ENCODE data around the gene JUP. TPM values are rescaled to one million over a fixed set of nuclear protein-coding genes. Genes with fewer than 3 reads are reported as not detected.

Gene JUP
- total RNA-seq, 1 experiment from 2014 or later: 131 TPM

GRCh38 chr17:41793784-41794539, 7.5 kb upstream of the JUP start:
- peak overlapping the region; percentile 96 for H3K27ac Mint-ChIP-seq (ENCODE audit: low read depth, unreplicated experiment)
- POLR2A ChIA-PET: interaction anchor here (0.7 to 24.1 kb wide), 9 partner anchors 13 to 140 kb away, joined by 3 to 599 read pairs (median 4); partner anchors contain the start of genes EIF1, FKBP10, HAP1 and JUP

GRCh38 chr17:41792845-41793783, 6.6 kb upstream of the JUP start:
- Mint-ChIP-seq H3K4me3 (ENCODE audit: unreplicated experiment) (peak overlapping the region; percentile 71), H3K27ac (ENCODE audit: low read depth, unreplicated experiment) (peak overlapping the region; percentile 96), H3K27me3 (ENCODE audit: insufficient read depth, unreplicated experiment) (no peaks in the 10 kb centered on the region), H3K4me1 (ENCODE audit: insufficient read depth, unreplicated experiment) (peaks cover 30% of the 10 kb centered on the region), H3K36me3 (ENCODE audit: insufficient read depth, unreplicated experiment) (no peaks in the 10 kb centered on the region), H3K9me3 (ENCODE audit: unreplicated experiment) (no peaks in the 10 kb centered on the region)
- TSS peak; percentile 67 for BruUV-seq (replicated peaks)
- POLR2A ChIA-PET: interaction anchor here (0.7 to 24.1 kb wide), 16 partner anchors 8 to 272 kb away, joined by 3 to 599 read pairs (median 4); partner anchors contain the start of genes EIF1, FKBP10, HAP1 and JUP
- peak; percentile 82 for DNase-seq (ENCODE audit: unreplicated experiment)
- TF ChIP-seq CTCF (IDR thresholded peaks at IDR 0.05; ENCODE audit: unreplicated experiment): no peak
- intact Hi-C loops (cut with micrococcal nuclease): no loop called here
- CTCF ChIA-PET: interaction anchor here (0.7 to 1.2 kb wide), 2 partner anchors 9 to 36 kb away, joined by 3 to 9 read pairs; no protein-coding TSS in a partner anchor

More at GRCh38 chr17:41793784-41794539, 7.5 kb upstream of the JUP start:
- BruUV-seq (replicated peaks): no TSS peak
- intact Hi-C loops (cut with micrococcal nuclease): no loop called here
- Mint-ChIP-seq H3K27me3 (ENCODE audit: insufficient read depth, unreplicated experiment) (no peaks in the 10 kb centered on the region), H3K36me3 (ENCODE audit: insufficient read depth, unreplicated experiment) (no peaks in the 10 kb centered on the region), H3K4me1 (ENCODE audit: insufficient read depth, unreplicated experiment) (peaks cover 26% of the 10 kb centered on the region), H3K9me3 (ENCODE audit: unreplicated experiment) (no peaks in the 10 kb centered on the region), H3K4me3 (ENCODE audit: unreplicated experiment) (peak overlapping the region; percentile 71)
- CTCF ChIA-PET: interaction anchor here (0.7 to 1.6 kb wide), 2 partner anchors 8 to 36 kb away, joined by 3 to 8 read pairs; partner anchors contain the start of gene JUP
- DNase-seq (ENCODE audit: unreplicated experiment): peak; percentile 28
- no peak for TF ChIP-seq CTCF (IDR thresholded peaks at IDR 0.05; ENCODE audit: unreplicated experiment)

GRCh38 chr17:41787021-41787418, 509 bp upstream of the JUP start:
- CTCF ChIA-PET: interaction anchor here (0.6 to 4.3 kb wide), 10 partner anchors 8 to 233 kb away, joined by 3 to 73 read pairs (median 4); no protein-coding TSS in a partner anchor
- peaks cover 31% of the 10 kb centered on the region for H3K4me1 Mint-ChIP-seq (ENCODE audit: insufficient read depth, unreplicated experiment)
- POLR2A ChIA-PET: interaction anchor here (0.7 to 18.0 kb wide), 20 partner anchors 11 to 1806 kb away, joined by 3 to 599 read pairs (median 6); partner anchors contain the start of genes ACLY, CNP, EIF1 and FKBP10
- TF ChIP-seq CTCF (IDR thresholded peaks at IDR 0.05; ENCODE audit: unreplicated experiment): no peak
- BruUV-seq (replicated peaks): TSS peak; percentile 52
- intact Hi-C loops (cut with micrococcal nuclease): no loop called here
- no peaks in the 10 kb centered on the region for H3K27me3 Mint-ChIP-seq (ENCODE audit: insufficient read depth, unreplicated experiment)
- peak overlapping the region; percentile 74 for H3K4me3 Mint-ChIP-seq (ENCODE audit: unreplicated experiment)
- no peak overlapping the region for H3K27ac Mint-ChIP-seq (ENCODE audit: low read depth, unreplicated experiment)
- DNase-seq (ENCODE audit: unreplicated experiment): no peak
- no peaks in the 10 kb centered on the region for H3K9me3 Mint-ChIP-seq (ENCODE audit: unreplicated experiment)
- H3K36me3 Mint-ChIP-seq (ENCODE audit: insufficient read depth, unreplicated experiment): peaks cover 18% of the 10 kb centered on the region
